Adrenal gland (tissue), 12 donors: ENCODE measurements around the gene HOTAIR. TPM values are rescaled to one million over a fixed set of nuclear protein-coding genes. Genes with fewer than 3 reads are reported as not detected.

Experiments used
- DNase-seq, 7 donors: peaks; one replicate each; pipeline ENCODE4 v3.0.0-alpha.2; 2019 to 2020
- H3K27ac ChIP-seq, 5 donors: fragments of 200-600 bp; sonication (generic) in 4 of 5; 1 replicate in 3 of 5; 2 replicates in 2 of 5; pipeline versions ENCODE4 v1.5.1 to v1.8.0; 2016 to 2020; ENCODE audit warnings: mild to moderate bottlenecking in 1 of 5
- H3K27me3 ChIP-seq: fragments of 200-600 bp; 2 replicates; pipeline ENCODE4 v1.8.0; 2021
- H3K36me3 ChIP-seq, 2 donors: fragments of 200-600 bp; replicated peaks in 1 of 2; 1 replicate in 1 of 2; 2 replicates in 1 of 2; pipeline versions ENCODE4 v1.5.1 to v1.8.0; 2018 to 2022
- H3K4me1 ChIP-seq, 2 donors: fragments of 200-600 bp; replicated peaks in 1 of 2; 1 replicate in 1 of 2; 2 replicates in 1 of 2; pipeline versions ENCODE4 v1.5.1 to v1.8.0; 2018 to 2021
- H3K4me3 ChIP-seq, 4 donors: fragments of 200-600 bp; sonication (generic) in 3 of 4; one replicate each; pipeline ENCODE4 v1.5.1; 2016 to 2018
- H3K9me3 ChIP-seq, 3 donors: fragments of 200-600 bp; sonication (generic) in 1 of 3; replicated peaks in 1 of 3; 1 replicate in 2 of 3; 2 replicates in 1 of 3; pipeline versions ENCODE4 v1.5.1 to v1.8.0; 2016 to 2021
- CTCF ChIP-seq, 6 experiments: fragments of 450-650 bp in 4 of 6; fragments of 200-600 bp in 2 of 6; sonication (generic) in 1 of 6; IDR thresholded peaks; 1 replicate in 5 of 6; 2 replicates in 1 of 6; pipeline versions ENCODE4 v1.5.1 to v1.8.0; 2016 to 2021; ENCODE audit warnings: antibody characterized with exemption in 6 of 6, mild to moderate bottlenecking in 2 of 6, moderate library complexity in 1 of 6
- POLR2A ChIP-seq, 2 donors: fragments of 450-650 bp; IDR thresholded peaks; one replicate each; pipeline ENCODE4 v1.6.1; 2017; ENCODE audit warnings: antibody characterized with exemption in 2 of 2, mild to moderate bottlenecking in 2 of 2, moderate library complexity in 1 of 2
- WGBS, 4 donors: extraction: QIAGEN DNeasy Blood & Tissue Kit in 2 of 4; methylation state at CpG; one replicate each; pipeline versions ENCODE4 v1.1.5 to v1.1.7; 2013 to 2017; 5-methylcytosine and 5-hydroxymethylcytosine counted together
- intact Hi-C, 2 donors: fragments of 100-400 bp; cut with DNase I; formaldehyde crosslinking; loops; one replicate each; pipeline versions ENCODE4 v1.14.1 to v1.15.0; 2022 to 2023
- polyA plus RNA-seq, 3 donors: library from polyadenylated mRNA; stranded (reverse); fragments of 200-250 nt in 2 of 3; fragments of 350-450 nt in 1 of 3; fragmentation: Illumina TruSeq in 1 of 3; extraction: RNeasy Lipid Tissue Mini Kit (QIAGEN cat#74804) in 1 of 3; gene quantifications; one replicate each; pipeline ENCODE4 v1.2.3, GENCODE V29; 2013 to 2014
- total RNA-seq, 9 donors: library from RNA; depleted of rRNA in 4 of 9; stranded (reverse); fragments of >200 nt in 4 of 9; fragments of 120-200 nt in 1 of 9; fragmentation: NEBNext Ultra II Directional in 1 of 9; extraction: Animal tissue kit (Norgen Biotek cat#: 25700) in 1 of 9; gene quantifications; one replicate each; pipeline versions ENCODE4 v1.1.0 to v1.2.4, GENCODE V29; 2013 to 2023
- donor health status: healthy with polysubstance abuse.
- donor health status: Bipolar disorder and iron deficiency.
- donor health status: DM: yes; HTN: yes; CAD: no.
- donor health status: DM: no; HTN: no; CAD: no.
- donor health status: DM: no; HTN: no; CAD: no.
- donor health status: DM: yes; HTN: yes; CAD: no.

Gene HOTAIR
- total and polyA plus RNA-seq, 12 donors = not detected

DNA sequence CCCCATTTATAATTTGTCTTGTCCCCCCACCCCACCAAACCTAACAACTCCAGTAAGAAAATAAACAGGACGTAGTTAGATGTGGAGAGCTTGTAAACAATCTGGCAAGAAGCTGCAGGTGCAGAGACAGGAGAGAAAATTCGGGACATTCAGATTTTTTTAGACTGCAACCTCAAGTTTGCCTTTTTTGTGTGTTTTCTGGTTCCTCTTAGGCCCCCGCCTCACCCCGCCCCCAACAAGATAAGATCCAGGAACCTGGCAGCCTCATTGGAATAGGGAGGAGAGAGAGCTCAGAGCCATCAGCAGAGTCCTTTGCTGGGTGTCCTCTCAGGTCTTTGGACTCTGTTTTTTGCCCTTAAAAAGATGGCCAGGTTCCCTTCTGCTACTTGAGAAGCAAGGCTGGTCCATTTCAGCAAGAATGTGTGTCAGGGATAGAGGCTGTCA lies 13.1 kb upstream of the HOTAIR start:
- H3K27me3 ChIP-seq = peaks cover 87% of the 10 kb centered on the region
- TF ChIP-seq CTCF (IDR thresholded peaks at IDR 0.05) (no peak), POLR2A (IDR thresholded peaks at IDR 0.05) (no peak)

GRCh38 chr12:53986686-53987483 lies 12.1 kb upstream of the HOTAIR start:
- Histone ChIP-seq H3K4me3 (no peak overlapping the region), H3K27me3 (peaks cover 87% of the 10 kb centered on the region), H3K36me3 (no peaks in the 10 kb centered on the region), H3K27ac (no peak overlapping the region), H3K4me1 (peaks cover 4 to 13% of the 10 kb centered on the region in 2 donors), H3K9me3 (no peaks in the 10 kb centered on the region)
- intact Hi-C loops = no loop called here
- no peak for DNase-seq
- 35 to 50% (median 39%) methylated on average over 12 to 21 of the region's 21 CpGs for WGBS, 4 donors
- TF ChIP-seq CTCF (IDR thresholded peaks at IDR 0.05) = no peak
- no peak for TF ChIP-seq POLR2A (IDR thresholded peaks at IDR 0.05)

More for the DNA sequence above, 13.1 kb upstream of the HOTAIR start:
- Histone ChIP-seq H3K27ac (no peak overlapping the region), H3K9me3 (no peaks in the 10 kb centered on the region), H3K4me3 (no peak overlapping the region), H3K36me3 (no peaks in the 10 kb centered on the region), H3K4me1 (peaks cover 4 to 13% of the 10 kb centered on the region in 2 donors)
- intact Hi-C loops = no loop called here
- 24 to 41% (median 28%) methylated on average over 4 of the region's 4 CpGs for WGBS, 4 donors
- DNase-seq = no peak

GRCh38 chr12:53985994-53986685 lies 11.4 kb upstream of the HOTAIR start:
- Histone ChIP-seq H3K4me1 (peaks cover 4 to 13% of the 10 kb centered on the region in 2 donors), H3K36me3 (no peaks in the 10 kb centered on the region), H3K27ac (peak overlapping the region in 1 of 5 donors; percentile 11), H3K9me3 (no peaks in the 10 kb centered on the region), H3K27me3 (peaks cover 87% of the 10 kb centered on the region), H3K4me3 (peak overlapping the region in 1 of 4 donors; percentile 48)
- WGBS, 4 donors = 10 to 12% (median 11%) methylated on average over 22 to 50 of the region's 50 CpGs
- intact Hi-C loops = no loop called here
- TF ChIP-seq POLR2A (IDR thresholded peaks at IDR 0.05) = no peak
- DNase-seq = no peak

GRCh38 chr12:53985692-53985993 lies 10.9 kb upstream of the HOTAIR start:
- intact Hi-C loops = no loop called here

More at GRCh38 chr12:53985692-53985993, 10.9 kb upstream of the HOTAIR start:
- no peak for TF ChIP-seq POLR2A (IDR thresholded peaks at IDR 0.05)
- TF ChIP-seq CTCF (IDR thresholded peaks at IDR 0.05) = no peak
- H3K27me3 ChIP-seq = peaks cover 87% of the 10 kb centered on the region
- peaks cover 4 to 13% of the 10 kb centered on the region in 2 donors for H3K4me1 ChIP-seq
- H3K27ac ChIP-seq = peak overlapping the region in 2 of 5 donors; percentile 9 to 11
- WGBS, 4 donors = 0 to 17% (median 11%) methylated on average over 2 to 21 of the region's 21 CpGs; no CpG with 5 or more reads in 1 of the 4 donors
- H3K9me3 ChIP-seq = no peaks in the 10 kb centered on the region
- H3K36me3 ChIP-seq = no peaks in the 10 kb centered on the region
- no peak for DNase-seq
- peak overlapping the region in 1 of 4 donors; percentile 48 for H3K4me3 ChIP-seq
